Measurements from ENCODE around the gene MAD2L1BP. TPM values are rescaled to one million over a fixed set of nuclear protein-coding genes. Genes with fewer than 3 reads are reported as not detected.

MAD2L1BP gene
- polyA plus RNA-seq, 1 donor = 29.5 TPM

DNA sequence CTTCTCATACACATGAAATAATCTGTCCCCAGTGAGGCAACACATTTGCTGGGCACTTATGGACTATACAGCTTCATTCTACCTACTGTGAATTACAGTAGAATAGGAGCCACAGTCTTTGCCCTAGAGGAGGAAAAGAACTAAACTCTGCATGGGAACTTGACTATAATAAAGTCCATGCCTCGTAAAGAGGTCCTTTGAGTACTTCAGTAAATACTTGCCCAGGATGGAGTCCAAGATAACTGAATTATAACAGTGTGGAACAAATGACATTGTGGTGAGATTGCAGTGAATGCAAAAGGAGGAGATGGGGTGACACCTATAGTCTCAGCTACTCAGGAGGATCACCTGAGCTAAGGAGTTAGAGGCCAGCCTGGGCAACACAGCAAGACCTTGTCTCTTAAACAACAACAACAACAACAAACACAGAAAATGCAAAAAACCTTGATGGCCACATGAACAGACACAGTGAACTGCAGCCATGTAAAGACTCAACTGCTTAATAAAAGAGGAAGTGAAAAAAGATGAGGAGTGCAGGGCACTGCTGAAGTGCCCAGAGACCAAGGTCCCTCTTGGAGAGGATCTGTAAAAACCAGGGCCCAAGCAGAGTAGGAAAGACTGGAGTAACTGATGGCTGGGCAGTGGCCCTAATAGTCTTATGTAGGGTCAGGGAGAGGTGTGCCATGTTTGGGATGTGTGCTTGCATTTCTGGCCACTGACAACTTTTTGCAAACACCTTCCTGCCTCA, 48.2 kb downstream of the MAD2L1BP start:
- no peak overlapping the region for H3K27ac ChIP-seq (ENCODE audit: low read length)
- no peaks in the 10 kb centered on the region for H3K27me3 ChIP-seq (ENCODE audit: control insufficient read depth, insufficient read depth, low read length)
- peaks cover 27% of the 10 kb centered on the region for H3K36me3 ChIP-seq (ENCODE audit: control insufficient read depth, insufficient read depth, low read length)
- no peaks in the 10 kb centered on the region for H3K9me3 ChIP-seq (ENCODE audit: control insufficient read depth, low read depth, low read length)
- no peak overlapping the region for H3K4me3 ChIP-seq (ENCODE audit: low read length)
- DNase-seq = no peak
- WGBS (ENCODE audit: insufficient coverage, low lambda C conversion rate) = 20% methylated on average over 1 of the region's 1 CpG
- peaks cover 38% of the 10 kb centered on the region for H3K4me1 ChIP-seq (ENCODE audit: control insufficient read depth, insufficient read depth, low read length)

- H3K36me3 ChIP-seq (ENCODE audit: control insufficient read depth, insufficient read depth, low read length) = peaks cover 2% of the 10 kb centered on the region
- peak overlapping the region; percentile 88 for H3K4me3 ChIP-seq (ENCODE audit: low read length)
- peaks cover 26% of the 10 kb centered on the region for H3K4me1 ChIP-seq (ENCODE audit: control insufficient read depth, insufficient read depth, low read length)
- no peaks in the 10 kb centered on the region for H3K27me3 ChIP-seq (ENCODE audit: control insufficient read depth, insufficient read depth, low read length)
- H3K9me3 ChIP-seq (ENCODE audit: control insufficient read depth, low read depth, low read length) = no peaks in the 10 kb centered on the region
- H3K27ac ChIP-seq (ENCODE audit: low read length) = peak overlapping the region; percentile 40
- WGBS (ENCODE audit: insufficient coverage, low lambda C conversion rate) = no CpG with 5 or more reads among the region's 10 CpGs
- no peak for DNase-seq
Measured at GRCh38 chr6:43687079-43687436, 51.4 kb downstream of the MAD2L1BP start.

DNA sequence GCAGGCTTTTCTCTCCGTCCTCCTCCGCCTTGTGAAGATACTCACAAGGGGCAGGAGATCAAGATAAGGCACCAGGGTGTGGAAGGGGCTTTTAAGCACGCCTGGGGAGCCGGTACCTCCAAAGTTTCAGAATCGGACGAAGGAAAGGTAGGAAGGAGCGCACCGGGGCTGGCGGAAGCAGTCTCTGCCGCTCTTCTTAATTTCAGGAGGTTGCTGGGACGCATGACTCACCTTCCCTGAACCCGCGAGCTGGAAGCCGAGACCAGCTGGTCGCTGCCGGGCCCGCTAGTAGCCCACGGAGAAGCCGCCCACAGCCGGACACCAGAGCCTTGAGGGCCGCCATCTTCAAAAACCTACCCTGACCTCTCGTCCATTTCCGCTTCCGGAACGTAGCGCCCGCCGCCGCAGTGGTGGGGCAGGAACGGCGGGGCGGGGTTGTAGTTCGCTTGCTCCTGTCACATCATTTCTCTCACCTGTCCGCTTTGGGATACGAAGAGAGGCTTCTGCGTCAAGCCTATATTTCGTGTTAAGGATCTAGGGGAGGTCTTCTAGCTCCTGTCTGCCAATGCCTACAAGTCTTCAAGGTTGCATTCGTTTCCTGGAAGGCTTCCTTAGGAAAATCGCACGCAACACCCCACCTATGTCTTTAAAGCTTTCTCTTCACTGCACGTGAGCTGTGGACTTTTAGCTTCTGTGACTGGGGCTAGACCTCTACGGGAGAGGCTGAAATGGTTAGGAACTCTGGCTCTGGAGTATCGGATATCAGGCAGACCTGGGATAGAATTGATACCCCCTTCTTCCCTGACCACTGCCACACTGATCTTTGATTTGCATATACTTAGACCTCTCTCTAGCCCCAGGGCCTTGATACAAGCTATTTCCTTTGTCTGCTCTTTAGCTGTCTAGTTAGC, 52.1 kb downstream of the MAD2L1BP start, which contains the start of gene MRPS18A:
Gene MRPS18A (minus strand): TSS at position 355 of the 911 bp plus-strand sequence. CDS start 12 bp downstream, at position 343.
- Histone ChIP-seq H3K4me1 (ENCODE audit: control insufficient read depth, insufficient read depth, low read length) (peaks cover 20% of the 10 kb centered on the region), H3K4me3 (ENCODE audit: low read length) (peak within 1 kb of the TSS; percentile 88), H3K27ac (ENCODE audit: low read length) (peak within 1 kb of the TSS; percentile 40), H3K27me3 (ENCODE audit: control insufficient read depth, insufficient read depth, low read length) (no peaks in the 10 kb centered on the region), H3K36me3 (ENCODE audit: control insufficient read depth, insufficient read depth, low read length) (peaks cover 2% of the 10 kb centered on the region), H3K9me3 (ENCODE audit: control insufficient read depth, low read depth, low read length) (no peaks in the 10 kb centered on the region)
- DNase-seq = peak in 1 of 2 donors; percentile 89
- WGBS (ENCODE audit: insufficient coverage, low lambda C conversion rate) = no CpG with 5 or more reads among the region's 43 CpGs

DNA sequence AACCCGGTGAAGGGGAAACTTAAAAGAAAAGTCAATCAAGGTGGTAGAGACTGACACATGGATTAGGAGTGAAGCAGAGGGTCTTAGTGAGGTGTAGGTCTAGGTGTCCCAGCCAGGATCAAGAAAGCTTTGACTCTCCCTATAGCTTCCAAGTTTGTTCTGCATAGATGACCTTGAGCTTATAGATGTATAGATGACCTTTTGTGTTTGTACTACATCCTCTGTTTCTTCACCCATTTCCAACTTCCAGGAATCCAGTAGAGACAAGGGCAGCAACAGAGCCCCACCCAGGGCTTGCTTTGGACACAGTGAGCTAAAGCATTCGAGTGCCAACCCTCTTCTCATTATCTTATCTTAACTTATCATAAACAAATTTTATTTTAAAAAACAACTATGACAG, 53.8 kb downstream of the MAD2L1BP start:
- 60% methylated on average over 2 of the region's 2 CpGs for WGBS (ENCODE audit: insufficient coverage, low lambda C conversion rate)
- Histone ChIP-seq H3K27ac (ENCODE audit: low read length) (no peak overlapping the region), H3K36me3 (ENCODE audit: control insufficient read depth, insufficient read depth, low read length) (peaks cover 2% of the 10 kb centered on the region), H3K4me3 (ENCODE audit: low read length) (no peak overlapping the region), H3K9me3 (ENCODE audit: control insufficient read depth, low read depth, low read length) (no peaks in the 10 kb centered on the region), H3K4me1 (ENCODE audit: control insufficient read depth, insufficient read depth, low read length) (peaks cover 9% of the 10 kb centered on the region), H3K27me3 (ENCODE audit: control insufficient read depth, insufficient read depth, low read length) (no peaks in the 10 kb centered on the region)
- no peak for DNase-seq

Other genes starting within 250 kb of the MAD2L1BP start
- 32.7 TPM for gene ABCC10, start 208.3 kb upstream of the MAD2L1BP start, polyA plus RNA-seq
- 2.3 TPM for gene DLK2, start 180.3 kb upstream of the MAD2L1BP start, polyA plus RNA-seq
- gene TJAP1, start 158.3 kb upstream of the MAD2L1BP start, polyA plus RNA-seq = 43.1 TPM
- 0.49 TPM for gene LRRC73, start 125.5 kb upstream of the MAD2L1BP start, polyA plus RNA-seq
- 108 TPM for gene YIPF3, start 118.9 kb upstream of the MAD2L1BP start, polyA plus RNA-seq
- gene POLR1C, start 118.8 kb upstream of the MAD2L1BP start, polyA plus RNA-seq = 38.7 TPM
- 31.6 TPM for gene XPO5, start 59.8 kb upstream of the MAD2L1BP start, polyA plus RNA-seq
- 9.2 TPM for gene POLH, start 59.7 kb upstream of the MAD2L1BP start, polyA plus RNA-seq
- gene GTPBP2, start 6.6 kb upstream of the MAD2L1BP start, polyA plus RNA-seq = 51.2 TPM
- 1.1 TPM for gene RSPH9, start 9.2 kb downstream of the MAD2L1BP start, polyA plus RNA-seq
- 46.5 TPM for gene MRPS18A, start 52.0 kb downstream of the MAD2L1BP start, polyA plus RNA-seq
- gene VEGFA, start 134.4 kb downstream of the MAD2L1BP start, polyA plus RNA-seq = 198 TPM

Data from large intestine (tissue), 3 donors.